HG02981 (cell line): Measurements from ENCODE around the gene SLC6A18.

Experiments
- ATAC-seq: cut with Tn5 transposase; IDR thresholded peaks from one replicate; pipeline ENCODE4 v1.9.1; 2021; ENCODE audit warnings: mild to moderate bottlenecking, moderate library complexity; ENCODE audit not compliant: unreplicated experiment

The SLC6A18 gene

GRCh38 chr5:1202026-1202797 lies 23.0 kb upstream of the SLC6A18 start:
- ATAC-seq, result no peak

- no peak for ATAC-seq
These were observed 22.4 kb upstream of the SLC6A18 start for GRCh38 chr5:1202798-1203185.

- ATAC-seq, result no peak
These were observed 21.7 kb upstream of the SLC6A18 start for GRCh38 chr5:1203311-1203967.

GRCh38 chr5:1203968-1204692 lies 21.1 kb upstream of the SLC6A18 start:
- no peak for ATAC-seq

- no peak for ATAC-seq
These were observed 20.4 kb upstream of the SLC6A18 start for GRCh38 chr5:1204693-1205242.

GRCh38 chr5:1205255-1206180 lies 19.7 kb upstream of the SLC6A18 start:
- no peak for ATAC-seq

- no peak for ATAC-seq
These were observed 18.4 kb upstream of the SLC6A18 start for GRCh38 chr5:1206521-1207412.

GRCh38 chr5:1207555-1207954 lies 17.6 kb upstream of the SLC6A18 start:
- no peak for ATAC-seq

- no peak for ATAC-seq
These were observed 16.9 kb upstream of the SLC6A18 start for GRCh38 chr5:1208221-1208742.

- ATAC-seq, result no peak
These were observed 16.3 kb upstream of the SLC6A18 start for GRCh38 chr5:1208743-1209488.

GRCh38 chr5:1209489-1209852 lies 15.7 kb upstream of the SLC6A18 start:
- no peak for ATAC-seq

GRCh38 chr5:1209896-1210776 lies 15.0 kb upstream of the SLC6A18 start:
- ATAC-seq, result no peak

GRCh38 chr5:1210832-1211251 lies 14.3 kb upstream of the SLC6A18 start:
- no peak for ATAC-seq

- no peak for ATAC-seq
These were observed 13.5 kb upstream of the SLC6A18 start for GRCh38 chr5:1211701-1212100.

- ATAC-seq, result no peak
These were observed 12.9 kb upstream of the SLC6A18 start for GRCh38 chr5:1212271-1212670.

GRCh38 chr5:1212881-1213280 lies 12.3 kb upstream of the SLC6A18 start:
- no peak for ATAC-seq

GRCh38 chr5:1213508-1214162 lies 11.5 kb upstream of the SLC6A18 start:
- ATAC-seq, result no peak
